HCT116 (cell line): ENCODE measurements around the gene ACOX3.
A peak's percentile ranks its signal among the peaks of the same experiment; 100 is the strongest.

Experiments
- CEBPB ChIP-seq: IDR thresholded peaks from 2 replicates; pipeline ENCODE4 v1.6.1; 2012; ENCODE audit warnings: low read depth
- CTCF ChIP-seq, 3 experiments: fragments of 200-600 bp in 1 of 3; sonication (generic) in 1 of 3; IDR thresholded peaks in 2 of 3; conservative IDR thresholded peaks in 1 of 3; 2 replicates each; pipeline ENCODE4 v1.5.1; 2012 to 2017; ENCODE audit warnings: low read depth in 2 of 3, low read length in 2 of 3, antibody characterized with exemption in 1 of 3, borderline replicate concordance in 1 of 3, control low read depth in 1 of 3, mild to moderate bottlenecking in 1 of 3, mixed read lengths in 1 of 3, mixed run types in 1 of 3, moderate library complexity in 1 of 3; ENCODE audit not compliant: insufficient read depth in 1 of 3
- EZH2 ChIP-seq: fragments of 200-600 bp; sonication (generic); IDR thresholded peaks from 2 replicates; pipeline ENCODE4 v1.6.1; 2017; ENCODE audit warnings: antibody characterized with exemption, mixed run types
- POLR2A ChIP-seq: IDR thresholded peaks from 2 replicates; pipeline ENCODE4 v1.7.0; 2011; ENCODE audit warnings: borderline replicate concordance; ENCODE audit not compliant: insufficient read depth, insufficient read length; ENCODE audit errors: extremely low read depth
- RAD21 ChIP-seq: IDR thresholded peaks from 2 replicates; pipeline ENCODE4 v1.6.1; 2012; ENCODE audit warnings: low read depth, mild to moderate bottlenecking

GRCh38 chr4:8468746-8469535 lies 28.4 kb upstream of the ACOX3 start:
- TF ChIP-seq CTCF (IDR thresholded peaks at IDR 0.05 in 2 of 3, conservative IDR thresholded peaks at IDR 0.05 in 1 of 3; ENCODE audit: borderline replicate concordance in 1 of 3, insufficient read depth in 1 of 3, low read depth in 2 of 3, low read length in 2 of 3): peak; percentile 91 to 96 (median 95)
- no peak for TF ChIP-seq POLR2A
- TF ChIP-seq CEBPB: no peak
- TF ChIP-seq EZH2: no peak
- peak; percentile 94 for TF ChIP-seq RAD21
